Coronary artery (tissue), 2 donors: ENCODE results near the gene MTNR1A.

Source experiments
- DNase-seq: peaks from one replicate; pipeline ENCODE4 v3.0.0-alpha.2; 2017; ENCODE audit warnings: low spot score
- H3K27ac ChIP-seq, 2 donors: fragments of 200-600 bp; sonication (generic); one replicate each; pipeline ENCODE4 v1.5.1; 2016 to 2019
- H3K4me3 ChIP-seq: fragments of 200-600 bp; sonication (generic); 2 replicates; pipeline ENCODE4 v1.5.1; 2016; ENCODE audit warnings: mild to moderate bottlenecking, moderate library complexity
- TF ChIP-seq, protein P1 (sequence below): fragments of 200-600 bp; sonication (generic); IDR thresholded peaks from one replicate; pipeline ENCODE4 v1.5.1; 2019; ENCODE audit warnings: antibody characterized with exemption

Gene MTNR1A

DNA sequence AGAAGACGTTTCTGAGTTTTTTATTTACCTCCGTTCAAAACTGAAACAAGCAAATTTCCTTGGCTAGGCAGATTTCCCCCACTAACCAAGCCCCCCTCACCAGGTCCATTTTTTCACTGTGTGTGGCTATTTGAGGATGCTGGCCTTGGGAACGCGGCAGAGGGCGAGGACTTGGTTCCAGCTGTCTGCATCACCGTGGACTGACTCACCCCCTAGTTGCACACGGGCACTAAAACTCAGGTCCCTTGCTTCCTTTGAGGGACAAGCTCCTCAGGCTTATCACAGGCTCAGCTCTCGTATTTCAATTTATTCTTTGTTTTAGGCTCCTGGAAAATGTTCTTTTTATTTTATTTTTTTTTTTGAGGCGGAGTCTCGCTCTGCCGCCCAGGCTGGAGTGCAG lies 8.4 kb upstream of the MTNR1A start:
- TF ChIP-seq, protein P1, sequence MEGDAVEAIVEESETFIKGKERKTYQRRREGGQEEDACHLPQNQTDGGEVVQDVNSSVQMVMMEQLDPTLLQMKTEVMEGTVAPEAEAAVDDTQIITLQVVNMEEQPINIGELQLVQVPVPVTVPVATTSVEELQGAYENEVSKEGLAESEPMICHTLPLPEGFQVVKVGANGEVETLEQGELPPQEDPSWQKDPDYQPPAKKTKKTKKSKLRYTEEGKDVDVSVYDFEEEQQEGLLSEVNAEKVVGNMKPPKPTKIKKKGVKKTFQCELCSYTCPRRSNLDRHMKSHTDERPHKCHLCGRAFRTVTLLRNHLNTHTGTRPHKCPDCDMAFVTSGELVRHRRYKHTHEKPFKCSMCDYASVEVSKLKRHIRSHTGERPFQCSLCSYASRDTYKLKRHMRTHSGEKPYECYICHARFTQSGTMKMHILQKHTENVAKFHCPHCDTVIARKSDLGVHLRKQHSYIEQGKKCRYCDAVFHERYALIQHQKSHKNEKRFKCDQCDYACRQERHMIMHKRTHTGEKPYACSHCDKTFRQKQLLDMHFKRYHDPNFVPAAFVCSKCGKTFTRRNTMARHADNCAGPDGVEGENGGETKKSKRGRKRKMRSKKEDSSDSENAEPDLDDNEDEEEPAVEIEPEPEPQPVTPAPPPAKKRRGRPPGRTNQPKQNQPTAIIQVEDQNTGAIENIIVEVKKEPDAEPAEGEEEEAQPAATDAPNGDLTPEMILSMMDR, result no peak
- H3K27ac ChIP-seq, result no peak overlapping the region
- no peak for DNase-seq
- H3K4me3 ChIP-seq, result no peak overlapping the region

DNA sequence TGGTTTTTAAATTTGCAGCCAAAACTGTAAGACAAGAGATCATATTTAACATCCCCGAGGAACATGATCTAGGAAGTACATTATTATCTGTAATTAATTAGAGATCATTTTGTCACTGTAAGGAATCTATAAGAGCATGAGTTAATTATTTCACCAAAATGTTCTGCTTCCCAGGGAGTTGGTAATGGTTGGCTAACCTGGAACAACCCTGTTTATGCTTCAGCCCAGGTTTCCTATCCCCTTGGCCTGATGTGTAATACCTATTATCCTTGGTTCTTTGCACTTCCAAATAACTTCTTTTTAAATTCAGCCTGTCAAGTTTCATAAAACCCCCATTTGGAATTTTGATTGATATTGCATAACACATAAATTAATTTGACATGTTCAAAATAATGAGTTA lies 6.4 kb upstream of the MTNR1A start:
- H3K4me3 ChIP-seq, result no peak overlapping the region
- TF ChIP-seq, protein P1, result no peak
- no peak overlapping the region for H3K27ac ChIP-seq
- no peak for DNase-seq

DNA sequence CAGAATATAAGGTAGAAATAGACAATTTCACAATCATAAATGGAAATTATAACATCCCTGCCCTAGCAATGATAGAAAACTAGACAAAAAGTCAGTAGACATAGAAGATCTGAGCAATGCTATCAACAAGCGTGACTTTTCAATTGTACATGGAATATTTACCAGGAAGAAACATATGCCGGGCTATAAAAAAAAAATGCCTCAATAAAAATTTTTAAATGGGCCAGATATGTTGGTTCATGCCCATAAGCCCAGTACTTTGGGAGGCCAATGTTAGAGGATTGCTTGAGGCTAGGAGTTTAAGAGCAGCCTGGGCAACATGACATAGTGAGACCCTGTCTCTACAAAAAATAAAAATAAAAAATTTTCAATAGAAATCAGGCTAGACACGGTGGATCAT lies 5.3 kb upstream of the MTNR1A start:
- TF ChIP-seq, protein P1, result no peak
- no peak overlapping the region for H3K4me3 ChIP-seq
- no peak for DNase-seq

DNA sequence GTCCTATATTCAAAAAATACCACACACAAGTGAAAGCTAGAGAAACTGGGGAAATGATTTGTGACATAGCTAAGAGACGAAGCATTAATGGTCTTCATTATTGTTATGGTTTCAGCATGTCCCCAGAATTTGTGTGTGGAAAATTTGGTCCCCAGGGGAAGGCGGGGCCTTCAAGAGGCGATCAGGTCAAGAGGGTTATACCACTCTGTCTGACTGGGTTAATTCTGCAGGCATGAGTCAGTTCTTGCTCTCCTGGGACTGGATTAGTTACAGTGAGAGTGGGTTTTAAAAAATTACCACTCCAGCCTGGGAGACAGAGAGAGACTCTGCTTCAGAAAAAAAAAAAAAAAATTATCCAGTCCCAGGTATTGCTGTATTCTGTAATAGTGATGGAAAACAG lies 2.1 kb upstream of the MTNR1A start:
- Histone ChIP-seq H3K4me3 (no peak overlapping the region), H3K27ac (no peak overlapping the region)
- DNase-seq, result no peak
- TF ChIP-seq, protein P1, result no peak

More for the DNA sequence above, 5.3 kb upstream of the MTNR1A start:
- no peak overlapping the region for H3K27ac ChIP-seq

DNA sequence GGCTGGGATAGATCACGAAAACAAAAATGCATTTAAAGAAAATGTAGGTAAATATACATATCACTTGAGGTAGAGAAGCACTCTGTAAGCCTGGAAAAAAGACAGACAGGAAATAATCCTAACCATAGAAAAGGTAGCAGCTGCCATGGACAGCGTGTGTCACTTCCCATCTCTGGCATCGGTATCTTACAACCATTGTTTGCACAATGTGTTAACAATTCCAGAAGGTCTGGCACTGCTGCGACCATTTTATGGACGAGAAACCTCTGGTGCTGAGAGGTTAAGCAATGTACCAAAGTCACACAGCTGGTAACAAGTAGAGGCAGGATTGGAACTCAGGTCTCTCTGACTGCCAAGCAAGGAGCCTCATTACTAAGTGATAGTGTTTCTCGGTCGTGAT lies 1.7 kb upstream of the MTNR1A start:
- no peak overlapping the region for H3K27ac ChIP-seq
- TF ChIP-seq, protein P1, result no peak

DNA sequence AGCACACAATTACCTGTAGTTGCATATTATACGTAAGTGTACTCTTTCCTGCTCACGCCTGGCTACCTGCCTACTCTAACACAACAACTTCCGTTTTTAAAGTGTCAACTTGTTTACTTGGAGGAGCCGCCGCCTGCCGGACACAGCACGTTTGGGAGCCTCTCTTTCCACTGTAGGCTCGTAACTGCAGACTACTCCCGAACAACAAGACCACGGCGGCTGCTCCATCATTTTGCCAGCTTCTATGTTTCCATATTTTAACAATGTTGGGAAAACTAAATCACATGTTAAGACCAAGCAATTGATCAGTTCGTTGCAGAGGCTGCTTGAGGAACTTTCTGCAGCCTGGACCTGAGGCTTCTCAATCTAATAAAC lies 841 bp downstream of the MTNR1A start:
- no peak for DNase-seq
- H3K4me3 ChIP-seq, result peak overlapping the region; percentile 63
- TF ChIP-seq, protein P1, result no peak
- H3K27ac ChIP-seq, result no peak overlapping the region

More for the DNA sequence above, 1.7 kb upstream of the MTNR1A start:
- no peak for DNase-seq
- no peak overlapping the region for H3K4me3 ChIP-seq

DNA sequence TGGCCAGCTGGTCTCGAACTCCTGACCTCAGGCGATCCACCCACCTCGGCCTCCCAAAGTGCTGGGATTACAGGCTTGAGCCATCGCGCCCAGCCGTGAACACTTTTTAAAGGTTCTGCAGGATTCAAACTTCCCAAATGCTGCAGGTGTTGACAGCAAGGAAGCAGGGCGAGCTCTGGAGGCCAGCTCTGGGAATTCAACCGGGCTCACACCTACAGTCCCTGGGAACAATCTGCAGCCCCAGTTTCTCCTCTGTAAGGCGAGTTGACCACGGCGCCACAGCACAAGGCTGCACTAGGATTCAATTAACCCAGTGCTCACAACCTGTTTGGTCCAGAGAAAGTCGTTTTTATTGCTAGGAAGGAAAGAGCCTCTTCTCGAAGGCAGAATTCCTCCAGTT lies 1.6 kb downstream of the MTNR1A start:
- Histone ChIP-seq H3K27ac (no peak overlapping the region), H3K4me3 (no peak overlapping the region)
- TF ChIP-seq, protein P1, result no peak
- peak; percentile 16 for DNase-seq
